ENCODE results near the gene USPL1.

Gene USPL1

DNA sequence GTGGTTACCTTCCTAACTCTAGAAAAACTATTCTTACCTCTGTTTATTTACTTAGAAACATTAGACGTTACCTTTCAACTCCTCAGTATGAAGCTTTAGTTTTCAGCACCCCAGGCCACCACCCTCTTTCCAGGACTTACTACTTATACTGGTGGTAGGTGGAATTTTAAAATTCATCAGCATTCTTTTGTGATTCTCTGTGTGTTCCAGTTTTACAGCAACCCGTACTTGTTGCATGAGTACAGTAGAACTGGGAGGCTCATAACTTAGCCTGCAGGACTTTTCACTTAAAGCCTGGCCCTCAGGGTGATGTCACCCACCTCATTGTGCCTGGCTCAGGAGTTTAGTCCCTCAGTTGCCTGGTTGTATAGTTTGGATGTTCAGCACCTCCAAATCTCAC lies 68.3 kb downstream of the USPL1 start (continued):
- TF ChIP-seq PATZ1 (CRISPR knock-in tag; IDR thresholded peaks at IDR 0.05; ENCODE audit: borderline replicate concordance) = no peak
- no peak for TF ChIP-seq GLIS3 (CRISPR knock-in tag; IDR thresholded peaks at IDR 0.05)
- no peak for TF ChIP-seq ARNTL (CRISPR knock-in tag; IDR thresholded peaks at IDR 0.05; ENCODE audit: borderline replicate concordance, low read depth)
- no peak for TF ChIP-seq POU6F1 (CRISPR knock-in tag; IDR thresholded peaks at IDR 0.05; ENCODE audit: borderline replicate concordance, low read depth)
- TF ChIP-seq ZNF8 (CRISPR knock-in tag; IDR thresholded peaks at IDR 0.05) = no peak
- no peak for TF ChIP-seq ZNF70 (CRISPR knock-in tag; IDR thresholded peaks at IDR 0.05)
- TF ChIP-seq ZFP3 (CRISPR knock-in tag; IDR thresholded peaks at IDR 0.05) = no peak
- TF ChIP-seq CSDC2 (CRISPR knock-in tag; IDR thresholded peaks at IDR 0.05) = no peak
- TF ChIP-seq RARB (CRISPR knock-in tag; IDR thresholded peaks at IDR 0.05) = no peak
- no peak for TF ChIP-seq ZNF565 (CRISPR knock-in tag; conservative IDR thresholded peaks at IDR 0.05; ENCODE audit: low read depth)
- no peak for TF ChIP-seq ZC3H10 (CRISPR knock-in tag; IDR thresholded peaks at IDR 0.05)

GRCh38 chr13:30687601-30688000 lies 69.9 kb downstream of the USPL1 start:
- no peak for TF ChIP-seq ISL1 (CRISPR knock-in tag; IDR thresholded peaks at IDR 0.05)
- TF ChIP-seq, protein P1, sequence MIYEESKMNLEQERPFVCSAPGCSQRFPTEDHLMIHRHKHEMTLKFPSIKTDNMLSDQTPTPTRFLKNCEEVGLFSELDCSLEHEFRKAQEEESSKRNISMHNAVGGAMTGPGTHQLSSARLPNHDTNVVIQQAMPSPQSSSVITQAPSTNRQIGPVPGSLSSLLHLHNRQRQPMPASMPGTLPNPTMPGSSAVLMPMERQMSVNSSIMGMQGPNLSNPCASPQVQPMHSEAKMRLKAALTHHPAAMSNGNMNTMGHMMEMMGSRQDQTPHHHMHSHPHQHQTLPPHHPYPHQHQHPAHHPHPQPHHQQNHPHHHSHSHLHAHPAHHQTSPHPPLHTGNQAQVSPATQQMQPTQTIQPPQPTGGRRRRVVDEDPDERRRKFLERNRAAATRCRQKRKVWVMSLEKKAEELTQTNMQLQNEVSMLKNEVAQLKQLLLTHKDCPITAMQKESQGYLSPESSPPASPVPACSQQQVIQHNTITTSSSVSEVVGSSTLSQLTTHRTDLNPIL (CRISPR knock-in tag; IDR thresholded peaks at IDR 0.05; ENCODE audit: low read depth) = no peak
- no peak for TF ChIP-seq BACH2 (CRISPR knock-in tag; IDR thresholded peaks at IDR 0.05; ENCODE audit: borderline replicate concordance)
- no peak for TF ChIP-seq TCF4 (CRISPR knock-in tag; IDR thresholded peaks at IDR 0.05; ENCODE audit: borderline replicate concordance)
- TF ChIP-seq ARNTL (CRISPR knock-in tag; IDR thresholded peaks at IDR 0.05; ENCODE audit: borderline replicate concordance, low read depth) = no peak
- TF ChIP-seq ZNF565 (CRISPR knock-in tag; conservative IDR thresholded peaks at IDR 0.05; ENCODE audit: low read depth) = no peak
- TF ChIP-seq, protein P2, sequence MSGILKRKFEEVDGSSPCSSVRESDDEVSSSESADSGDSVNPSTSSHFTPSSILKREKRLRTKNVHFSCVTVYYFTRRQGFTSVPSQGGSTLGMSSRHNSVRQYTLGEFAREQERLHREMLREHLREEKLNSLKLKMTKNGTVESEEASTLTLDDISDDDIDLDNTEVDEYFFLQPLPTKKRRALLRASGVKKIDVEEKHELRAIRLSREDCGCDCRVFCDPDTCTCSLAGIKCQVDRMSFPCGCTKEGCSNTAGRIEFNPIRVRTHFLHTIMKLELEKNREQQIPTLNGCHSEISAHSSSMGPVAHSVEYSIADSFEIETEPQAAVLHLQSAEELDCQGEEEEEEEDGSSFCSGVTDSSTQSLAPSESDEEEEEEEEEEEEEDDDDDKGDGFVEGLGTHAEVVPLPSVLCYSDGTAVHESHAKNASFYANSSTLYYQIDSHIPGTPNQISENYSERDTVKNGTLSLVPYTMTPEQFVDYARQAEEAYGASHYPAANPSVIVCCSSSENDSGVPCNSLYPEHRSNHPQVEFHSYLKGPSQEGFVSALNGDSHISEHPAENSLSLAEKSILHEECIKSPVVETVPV (CRISPR knock-in tag; IDR thresholded peaks at IDR 0.05) = no peak
- TF ChIP-seq RARB (CRISPR knock-in tag; IDR thresholded peaks at IDR 0.05) = no peak
- no peak for TF ChIP-seq TOX (CRISPR knock-in tag; IDR thresholded peaks at IDR 0.05; ENCODE audit: borderline replicate concordance)
- no peak for ATAC-seq

- no peak for ATAC-seq
- TF ChIP-seq POU6F1 (CRISPR knock-in tag; IDR thresholded peaks at IDR 0.05; ENCODE audit: borderline replicate concordance, low read depth) = no peak
- TF ChIP-seq ESRRG (CRISPR knock-in tag; IDR thresholded peaks at IDR 0.05) = no peak
- no peak for TF ChIP-seq GLIS3 (CRISPR knock-in tag; IDR thresholded peaks at IDR 0.05)
- TF ChIP-seq TSHZ2 (CRISPR knock-in tag; IDR thresholded peaks at IDR 0.05) = no peak
- TF ChIP-seq TCF4 (CRISPR knock-in tag; IDR thresholded peaks at IDR 0.05; ENCODE audit: borderline replicate concordance) = no peak
- no peak for TF ChIP-seq PPARA (CRISPR knock-in tag; IDR thresholded peaks at IDR 0.05; ENCODE audit: borderline replicate concordance)
- no peak for TF ChIP-seq CSDC2 (CRISPR knock-in tag; IDR thresholded peaks at IDR 0.05)
- TF ChIP-seq, protein P1 (CRISPR knock-in tag; IDR thresholded peaks at IDR 0.05; ENCODE audit: low read depth) = no peak
- TF ChIP-seq, protein P2 (CRISPR knock-in tag; IDR thresholded peaks at IDR 0.05) = no peak
- TF ChIP-seq ISL1 (CRISPR knock-in tag; IDR thresholded peaks at IDR 0.05) = no peak
- no peak for TF ChIP-seq SNAI2 (CRISPR knock-in tag; IDR thresholded peaks at IDR 0.05)
- no peak for TF ChIP-seq ARNTL (CRISPR knock-in tag; IDR thresholded peaks at IDR 0.05; ENCODE audit: borderline replicate concordance, low read depth)
- no peak for TF ChIP-seq ZNF565 (CRISPR knock-in tag; conservative IDR thresholded peaks at IDR 0.05; ENCODE audit: low read depth)
Measured at GRCh38 chr13:30689752-30690151, 72.0 kb downstream of the USPL1 start.

All from SK-N-SH treated with all-trans-retinoic acid at 6 μM for 48 hours (cell line).